ENCODE results near the gene STAT6.

The STAT6 gene

DNA sequence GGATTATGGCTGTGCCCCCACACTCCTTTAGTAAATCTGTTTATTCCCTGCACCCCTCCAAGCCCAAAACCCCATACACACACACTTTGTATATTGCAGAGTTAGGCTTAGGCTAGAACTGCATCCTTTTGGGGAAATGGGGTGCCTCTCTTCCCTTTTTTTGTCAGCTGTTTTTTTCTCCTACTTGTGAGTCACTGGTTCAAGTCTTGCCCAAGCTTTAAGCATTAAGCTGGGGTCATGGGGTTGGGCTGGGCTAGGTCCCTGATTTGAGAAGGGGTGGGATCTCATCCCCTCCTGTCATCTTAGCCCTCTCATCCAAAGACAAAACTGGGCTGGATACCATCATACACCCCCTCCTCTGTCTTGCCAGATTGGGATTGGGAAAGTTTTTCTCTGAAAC, 18.7 kb upstream of the STAT6 start:
- FAIRE-seq (no peak), DNase-seq (ENCODE audit: insufficient read length, low spot score) (no peak)
- TF ChIP-seq CTCF (IDR thresholded peaks at IDR 0.05; ENCODE audit: insufficient read depth, missing control alignments), result no peak

DNA sequence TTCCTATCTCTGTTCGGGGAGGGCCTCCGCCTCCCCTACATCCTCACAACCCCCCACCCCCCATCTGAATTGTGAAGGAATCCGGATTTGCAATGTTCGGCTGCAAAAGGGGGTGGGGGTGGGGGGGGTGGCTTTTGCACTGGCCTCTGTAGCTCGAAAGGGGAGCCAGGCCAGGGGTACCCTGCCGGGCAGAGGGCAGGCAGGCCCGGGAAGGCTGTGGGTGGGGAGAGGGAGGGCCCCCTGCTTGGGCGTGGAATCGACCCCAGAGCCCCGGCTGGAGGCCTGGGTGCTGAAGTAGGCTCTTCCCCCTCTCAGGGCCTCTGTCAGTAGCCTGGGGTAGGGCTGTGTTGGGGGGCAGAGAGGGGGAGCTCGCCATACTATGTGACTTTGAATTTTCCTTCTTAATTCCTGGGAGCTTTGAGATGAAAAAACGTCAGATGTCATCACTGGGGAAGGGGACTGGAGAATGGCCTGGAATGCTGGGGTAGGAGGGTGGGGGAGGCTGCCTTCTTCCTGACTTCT, 18.2 kb upstream of the STAT6 start:
- DNase-seq (ENCODE audit: insufficient read length, low spot score), result no peak
- TF ChIP-seq CTCF (IDR thresholded peaks at IDR 0.05; ENCODE audit: insufficient read depth, missing control alignments), result no peak
- no peak for FAIRE-seq

DNA sequence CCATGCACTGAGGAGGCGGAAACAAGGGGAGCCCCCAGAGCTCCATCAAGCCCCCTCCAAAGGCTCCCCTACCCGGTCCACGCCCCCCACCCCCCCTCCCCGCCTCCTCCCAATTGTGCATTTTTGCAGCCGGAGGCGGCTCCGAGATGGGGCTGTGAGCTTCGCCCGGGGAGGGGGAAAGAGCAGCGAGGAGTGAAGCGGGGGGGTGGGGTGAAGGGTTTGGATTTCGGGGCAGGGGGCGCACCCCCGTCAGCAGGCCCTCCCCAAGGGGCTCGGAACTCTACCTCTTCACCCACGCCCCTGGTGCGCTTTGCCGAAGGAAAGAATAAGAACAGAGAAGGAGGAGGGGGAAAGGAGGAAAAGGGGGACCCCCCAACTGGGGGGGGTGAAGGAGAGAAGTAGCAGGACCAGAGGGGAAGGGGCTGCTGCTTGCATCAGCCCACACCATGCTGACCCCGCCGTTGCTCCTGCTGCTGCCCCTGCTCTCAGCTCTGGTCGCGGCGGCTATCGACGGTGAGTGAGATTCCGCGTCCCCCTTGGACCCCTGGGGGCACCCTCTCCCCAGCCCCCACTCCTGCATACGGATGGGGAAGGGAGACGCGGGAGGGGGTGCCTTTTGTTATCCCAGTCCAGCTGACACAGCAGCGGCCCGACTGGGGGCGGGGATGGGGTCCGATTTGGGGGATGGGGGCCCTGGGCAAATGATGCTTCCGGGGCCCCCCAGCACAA, 17.5 kb upstream of the STAT6 start:
- DNase-seq (ENCODE audit: insufficient read length, low spot score), result no peak
- no peak for TF ChIP-seq CTCF (IDR thresholded peaks at IDR 0.05; ENCODE audit: insufficient read depth, missing control alignments)
- no peak for FAIRE-seq

DNA sequence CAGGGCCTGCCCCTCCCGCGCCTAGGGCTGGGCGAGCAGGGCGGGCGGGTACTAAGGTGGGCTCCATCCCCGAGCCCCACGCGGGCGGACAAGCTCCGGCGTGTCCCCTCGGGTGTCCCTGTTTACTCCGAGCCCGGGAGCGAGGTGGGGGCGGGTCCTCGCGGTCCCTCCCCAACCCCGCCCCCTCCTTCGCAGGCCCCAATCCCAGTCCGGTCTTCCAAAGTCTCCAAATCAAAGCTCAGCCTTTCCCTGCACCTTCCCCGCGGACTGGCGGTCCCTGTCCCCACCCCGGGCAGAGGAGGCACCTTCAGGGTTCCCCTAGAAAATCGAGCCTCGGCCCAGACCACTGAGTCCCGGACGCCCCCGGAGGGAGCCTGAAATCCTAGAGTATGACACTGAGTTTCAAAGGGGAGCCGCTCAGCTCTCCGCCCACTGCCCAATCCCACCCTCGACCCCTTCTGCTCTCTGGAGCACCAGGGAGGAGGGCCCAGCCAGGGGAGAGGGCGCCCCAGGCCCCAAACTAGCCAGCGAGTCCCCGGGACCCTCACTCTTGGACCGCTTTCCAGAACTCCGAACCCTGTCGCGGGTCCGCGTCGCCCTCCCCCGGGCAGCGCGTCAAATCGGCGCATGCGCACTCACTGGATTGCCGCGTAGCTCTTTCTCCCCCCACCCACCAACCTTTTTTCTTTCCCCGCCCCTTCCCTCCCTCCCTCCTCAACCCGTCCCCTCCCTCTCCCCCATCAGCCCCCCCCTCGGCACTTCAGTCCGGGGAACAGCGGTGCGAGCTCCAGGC, 16.8 kb upstream of the STAT6 start, which contains the start of gene LRP1:
LRP1 (plus strand) TSS at position 758 of the 793 bp plus-strand sequence. CDS start 482 bp downstream, outside the sequence.
- FAIRE-seq (no peak), DNase-seq (ENCODE audit: insufficient read length, low spot score) (peak; percentile 77)
- TF ChIP-seq CTCF (IDR thresholded peaks at IDR 0.05; ENCODE audit: insufficient read depth, missing control alignments), result no peak

DNA sequence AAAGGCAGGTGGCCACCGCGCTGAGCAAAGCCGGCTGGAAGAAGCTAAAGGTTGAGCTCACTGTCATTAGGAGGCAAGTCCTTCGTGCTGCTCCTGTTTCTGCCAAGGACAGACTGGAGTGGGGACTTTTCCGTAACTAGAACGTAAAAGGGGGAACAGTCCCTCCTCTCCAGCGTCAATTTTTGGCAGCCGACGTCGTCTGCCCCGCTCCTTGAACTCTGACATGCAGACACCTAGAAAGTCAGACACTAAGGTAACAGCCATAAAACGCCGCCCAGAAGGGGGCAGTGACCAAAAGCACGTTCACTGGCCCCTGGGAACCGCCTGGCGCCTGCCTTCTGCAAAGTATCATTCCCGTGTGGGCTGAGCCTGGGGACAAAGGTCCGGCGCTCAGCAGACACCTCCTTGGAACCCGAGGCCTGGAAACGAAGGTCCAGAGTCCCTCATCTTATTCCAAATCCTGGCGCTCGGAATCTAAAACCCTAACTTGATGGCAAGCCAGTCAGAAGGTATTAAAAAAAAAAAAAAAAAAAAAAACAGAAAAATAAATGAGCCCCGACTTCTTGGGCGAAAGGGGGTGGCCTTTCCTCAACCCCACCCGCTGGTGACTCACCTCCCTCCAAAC, 16.1 kb upstream of the STAT6 start:
- FAIRE-seq, result no peak
- no peak for DNase-seq (ENCODE audit: insufficient read length, low spot score)
- TF ChIP-seq CTCF (IDR thresholded peaks at IDR 0.05; ENCODE audit: insufficient read depth, missing control alignments), result peak; percentile 22

GRCh38 chr12:57126561-57126960, 15.4 kb upstream of the STAT6 start:
- DNase-seq (ENCODE audit: insufficient read length, low spot score), result no peak
- no peak for TF ChIP-seq CTCF (IDR thresholded peaks at IDR 0.05; ENCODE audit: insufficient read depth, missing control alignments)
- FAIRE-seq, result no peak

All from D721Med (cell line).